SHP77 (cell line): ENCODE measurements around the gene ZNF8.
"Not testable (repeated sequence)": the region's sequence is repeated elsewhere in the genome, so short reads cannot be mapped to it uniquely, and the experiment has no call there.

Experiments used
- DNase-seq, 2 experiments: peaks; one replicate each; lab custom pipeline; 2025; lab: John Stamatoyannopoulos, UW

ZNF8 gene

GRCh38 chr19:58278541-58279041, at the start of gene ZNF8:
Gene ZNF8 (plus strand): TSS chr19:58278955. CDS start chr19:58279082, 127 bp downstream.
- peak; percentile 97 to 98 for DNase-seq

GRCh38 chr19:58229255-58229639, 49.5 kb upstream of the ZNF8 start:
- DNase-seq = peak in 1 of 2 experiments; percentile 3

- no peak for DNase-seq
Measured at GRCh38 chr19:58237324-58237723, 41.4 kb upstream of the ZNF8 start.

GRCh38 chr19:58243351-58243750, 35.4 kb upstream of the ZNF8 start:
- no peak for DNase-seq

- no peak for DNase-seq
Measured at GRCh38 chr19:58248886-58249285, 29.9 kb upstream of the ZNF8 start.

- DNase-seq = no peak
Measured at GRCh38 chr19:58252102-58252685, 26.6 kb upstream of the ZNF8 start.

GRCh38 chr19:58258259-58258658, 20.5 kb upstream of the ZNF8 start:
- DNase-seq = not testable (repeated sequence)

- DNase-seq = no peak
Measured at GRCh38 chr19:58261600-58261967, 17.2 kb upstream of the ZNF8 start.

- DNase-seq = no peak
Measured at GRCh38 chr19:58261968-58262921, 16.5 kb upstream of the ZNF8 start.

GRCh38 chr19:58262922-58263296, 15.8 kb upstream of the ZNF8 start:
- no peak for DNase-seq

GRCh38 chr19:58265100-58265499, 13.7 kb upstream of the ZNF8 start:
- no peak for DNase-seq

- DNase-seq = no peak
Measured at GRCh38 chr19:58268344-58268743, 10.4 kb upstream of the ZNF8 start.

- DNase-seq = no peak
Measured at GRCh38 chr19:58274771-58275201, 4.0 kb upstream of the ZNF8 start.

- no peak for DNase-seq
Measured at GRCh38 chr19:58275564-58275963, 3.2 kb upstream of the ZNF8 start.

- DNase-seq = no peak
Measured at GRCh38 chr19:58277197-58277596, 1.6 kb upstream of the ZNF8 start.

GRCh38 chr19:58277748-58278540, 811 bp upstream of the ZNF8 start:
- no peak for DNase-seq

- peak; percentile 31 for DNase-seq
Measured at GRCh38 chr19:58279042-58279924, 528 bp downstream of the ZNF8 start.

GRCh38 chr19:58279925-58280316, 1.2 kb downstream of the ZNF8 start:
- no peak for DNase-seq

- DNase-seq = no peak
Measured at GRCh38 chr19:58284199-58284598, 5.4 kb downstream of the ZNF8 start.

- no peak for DNase-seq
Measured at GRCh38 chr19:58291943-58292342, 13.2 kb downstream of the ZNF8 start.

- no peak for DNase-seq
Measured at GRCh38 chr19:58294743-58295374, 16.1 kb downstream of the ZNF8 start.
